ENCODE measurements around the gene SMARCB1.

DNA sequence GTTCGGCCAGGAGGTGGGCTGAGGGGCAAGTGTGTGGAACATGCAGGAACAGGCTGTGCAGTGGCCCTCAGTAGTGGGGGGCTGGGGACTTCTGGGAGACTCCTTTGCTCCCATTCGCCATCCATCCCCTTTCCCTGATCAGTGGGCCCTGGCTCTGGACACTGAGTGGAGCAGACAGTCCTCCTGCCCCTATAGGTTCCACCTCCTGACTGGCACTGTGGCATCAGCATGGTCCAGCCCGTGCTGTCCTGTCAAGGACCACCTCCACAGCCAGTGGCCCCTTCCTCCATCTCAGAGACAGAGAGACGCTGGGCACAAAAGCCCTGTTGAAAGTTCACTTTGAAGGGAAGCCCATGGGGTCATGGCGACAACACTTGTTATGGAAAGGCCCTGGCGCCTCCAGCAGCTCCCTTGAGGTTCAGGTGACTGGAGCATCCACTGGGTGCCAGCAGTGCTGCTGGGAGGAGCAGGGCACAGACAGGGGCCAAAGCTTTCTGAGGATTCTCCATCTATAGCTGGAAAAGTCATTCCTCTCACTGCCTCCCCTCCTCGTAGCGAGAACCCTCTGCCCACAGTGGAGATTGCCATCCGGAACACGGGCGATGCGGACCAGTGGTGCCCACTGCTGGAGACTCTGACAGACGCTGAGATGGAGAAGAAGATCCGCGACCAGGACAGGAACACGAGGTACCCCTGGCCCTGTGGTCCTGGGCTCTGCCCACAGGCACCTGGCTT lies 46.4 kb downstream of the SMARCB1 start:
- TF ChIP-seq CTCF (IDR thresholded peaks at IDR 0.05) (no peak), POLR2A (IDR thresholded peaks at IDR 0.05) (no peak)

Data from tibial nerve (tissue), 3 donors.